Left lung (tissue), 10 donors: ENCODE measurements around the gene DCAF11. TPM values are rescaled to one million over a fixed set of nuclear protein-coding genes. Genes with fewer than 3 reads are reported as not detected.

ENCODE experiments used
- ATAC-seq: fragments of 200-7000 bp; cut with Tn5 transposase; one replicate; pipeline ENCODE4 v1.9.1; 2020; ENCODE audit warnings: moderate library complexity
- DNase-seq, 4 donors: peaks; one replicate each; pipeline ENCODE4 v3.0.0-alpha.2; 2013 to 2020
- H3K27ac ChIP-seq, 2 donors: fragments of 200-600 bp; sonication (generic) in 1 of 2; one replicate each; pipeline versions ENCODE4 v1.5.0 to v1.8.0; 2020 to 2021
- H3K27me3 ChIP-seq, 2 donors: fragments of 200-600 bp; sonication (generic) in 1 of 2; one replicate each; pipeline versions ENCODE4 v1.5.0 to v1.8.0; 2020 to 2021
- H3K36me3 ChIP-seq, 2 donors: fragments of 200-600 bp; sonication (generic) in 1 of 2; one replicate each; pipeline versions ENCODE4 v1.5.0 to v1.8.0; 2020 to 2021
- H3K4me1 ChIP-seq, 2 donors: fragments of 200-600 bp; one replicate each; pipeline ENCODE4 v1.8.0; 2021
- H3K4me3 ChIP-seq, 2 donors: fragments of 200-600 bp; sonication (generic) in 1 of 2; one replicate each; pipeline versions ENCODE4 v1.5.0 to v1.8.0; 2020 to 2021; ENCODE audit warnings: mild to moderate bottlenecking in 1 of 2
- H3K9me3 ChIP-seq, 2 donors: fragments of 200-600 bp; sonication (generic) in 1 of 2; one replicate each; pipeline versions ENCODE4 v1.5.0 to v1.8.0; 2020 to 2021
- CTCF ChIP-seq, 2 donors: fragments of 200-600 bp; sonication (generic) in 1 of 2; IDR thresholded peaks; one replicate each; pipeline versions ENCODE4 v1.5.0 to v1.8.0; 2021; ENCODE audit warnings: antibody characterized with exemption in 2 of 2
- intact Hi-C, 2 donors: fragments of 100-400 bp; cut with DNase I; formaldehyde crosslinking; loops; one replicate each; pipeline versions ENCODE4 v1.11.2 to v1.14.2; 2022
- polyA plus RNA-seq, 6 donors: library from polyadenylated mRNA; unstranded; fragments of 120-200 nt; gene quantifications; one replicate each; pipeline ENCODE4 v1.2.1, GENCODE V29; 2013; ENCODE audit not compliant: insufficient read length in 6 of 6
- total RNA-seq, 2 donors: library from RNA; stranded (reverse); fragmentation: NEBNext Ultra II Directional; extraction: Animal tissue kit (Norgen Biotek cat#: 25700); gene quantifications; one replicate each; pipeline ENCODE4 v1.2.1, GENCODE V29; 2021
- donor health status: DM: no; HTN: yes; CAD: no.
- donor health status: DM: no; HTN: no; CAD: no.

The DCAF11 gene
- total and polyA plus RNA-seq, 8 donors, result 56.4 to 76.3 (median 65.1) TPM

GRCh38 chr14:24150567-24150966 is 36.0 kb downstream of the DCAF11 start:
- intact Hi-C loops, result no loop called here
- H3K9me3 ChIP-seq, result no peaks in the 10 kb centered on the region
- peaks cover 9 to 31% of the 10 kb centered on the region in 2 donors for H3K4me1 ChIP-seq
- ATAC-seq, result no peak
- DNase-seq, result no peak
- H3K4me3 ChIP-seq, result no peak overlapping the region
- H3K27me3 ChIP-seq, result no peaks in the 10 kb centered on the region
- peaks cover 0 to 70% of the 10 kb centered on the region in 2 donors for H3K36me3 ChIP-seq
- TF ChIP-seq CTCF (IDR thresholded peaks at IDR 0.05), result no peak
- H3K27ac ChIP-seq, result no peak overlapping the region

- H3K27me3 ChIP-seq, result no peaks in the 10 kb centered on the region
- intact Hi-C loops, result no loop called here
- H3K27ac ChIP-seq, result no peak overlapping the region
- H3K4me3 ChIP-seq, result no peak overlapping the region
- peaks cover 0 to 74% of the 10 kb centered on the region in 2 donors for H3K36me3 ChIP-seq
- DNase-seq, result no peak
- no peaks in the 10 kb centered on the region for H3K9me3 ChIP-seq
- no peak for TF ChIP-seq CTCF (IDR thresholded peaks at IDR 0.05)
- no peak for ATAC-seq
- peaks cover 6 to 27% of the 10 kb centered on the region in 2 donors for H3K4me1 ChIP-seq
Observed at GRCh38 chr14:24150993-24151392, 36.4 kb downstream of the DCAF11 start.

- Histone ChIP-seq H3K4me3 (no peak overlapping the region), H3K27me3 (no peaks in the 10 kb centered on the region), H3K9me3 (no peaks in the 10 kb centered on the region), H3K27ac (no peak overlapping the region), H3K36me3 (peaks cover 0 to 79% of the 10 kb centered on the region in 2 donors), H3K4me1 (peaks cover 6 to 25% of the 10 kb centered on the region in 2 donors)
- DNase-seq (no peak), ATAC-seq (no peak)
- intact Hi-C loops, result no loop called here
- no peak for TF ChIP-seq CTCF (IDR thresholded peaks at IDR 0.05)
Observed at GRCh38 chr14:24151404-24152080, 37.0 kb downstream of the DCAF11 start.

GRCh38 chr14:24155100-24155499 is 40.5 kb downstream of the DCAF11 start:
- H3K36me3 ChIP-seq, result peaks cover 0 to 99% of the 10 kb centered on the region in 2 donors
- H3K4me3 ChIP-seq, result no peak overlapping the region
- no peak overlapping the region for H3K27ac ChIP-seq
- no peaks in the 10 kb centered on the region for H3K9me3 ChIP-seq
- H3K4me1 ChIP-seq, result peaks cover 0 to 2% of the 10 kb centered on the region in 2 donors
- H3K27me3 ChIP-seq, result no peaks in the 10 kb centered on the region
- no peak for TF ChIP-seq CTCF (IDR thresholded peaks at IDR 0.05)
- intact Hi-C loops, result no loop called here
- ATAC-seq (no peak), DNase-seq (no peak)

- Histone ChIP-seq H3K27me3 (no peaks in the 10 kb centered on the region), H3K36me3 (peaks cover 0 to 88% of the 10 kb centered on the region in 2 donors), H3K4me1 (peaks cover under 1 to 10% of the 10 kb centered on the region in 2 donors), H3K4me3 (no peak overlapping the region), H3K9me3 (no peaks in the 10 kb centered on the region), H3K27ac (no peak overlapping the region)
- DNase-seq (no peak), ATAC-seq (no peak)
- TF ChIP-seq CTCF (IDR thresholded peaks at IDR 0.05), result no peak
- intact Hi-C loops, result no loop called here
Observed at GRCh38 chr14:24156840-24157239, 42.3 kb downstream of the DCAF11 start.
